GM12872 (cell line): ENCODE data around the gene CRAMP1.

ENCODE experiments used
- TF ChIP-seq, protein P1 (sequence below): IDR thresholded peaks from 3 replicates; pipeline ENCODE4 v1.5.1; 2011; ENCODE audit warnings: low read depth, mild to moderate bottlenecking, low read length, moderate library complexity; ENCODE audit not compliant: insufficient read depth

CRAMP1 gene

DNA sequence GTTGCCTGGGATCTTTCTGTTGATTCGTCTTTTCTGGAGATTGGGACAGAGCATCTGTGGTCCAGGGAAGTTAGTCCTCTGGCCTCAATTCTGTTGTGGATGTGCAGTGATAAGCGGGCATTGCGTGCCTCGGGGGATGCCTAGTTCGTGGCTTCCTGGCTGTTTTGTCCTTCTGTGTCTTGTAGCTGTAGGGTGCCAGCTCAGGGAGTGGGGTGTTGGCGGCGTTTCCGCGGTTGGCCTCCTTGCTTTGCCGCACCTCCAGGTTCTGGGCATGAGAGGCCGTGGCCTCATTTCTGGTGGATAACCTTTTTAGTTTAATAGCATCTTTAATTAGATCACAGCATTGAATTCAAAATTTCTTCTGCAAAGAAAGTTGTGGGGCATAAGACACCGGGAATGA is 64.5 kb downstream of the CRAMP1 start:
- TF ChIP-seq, protein P1, sequence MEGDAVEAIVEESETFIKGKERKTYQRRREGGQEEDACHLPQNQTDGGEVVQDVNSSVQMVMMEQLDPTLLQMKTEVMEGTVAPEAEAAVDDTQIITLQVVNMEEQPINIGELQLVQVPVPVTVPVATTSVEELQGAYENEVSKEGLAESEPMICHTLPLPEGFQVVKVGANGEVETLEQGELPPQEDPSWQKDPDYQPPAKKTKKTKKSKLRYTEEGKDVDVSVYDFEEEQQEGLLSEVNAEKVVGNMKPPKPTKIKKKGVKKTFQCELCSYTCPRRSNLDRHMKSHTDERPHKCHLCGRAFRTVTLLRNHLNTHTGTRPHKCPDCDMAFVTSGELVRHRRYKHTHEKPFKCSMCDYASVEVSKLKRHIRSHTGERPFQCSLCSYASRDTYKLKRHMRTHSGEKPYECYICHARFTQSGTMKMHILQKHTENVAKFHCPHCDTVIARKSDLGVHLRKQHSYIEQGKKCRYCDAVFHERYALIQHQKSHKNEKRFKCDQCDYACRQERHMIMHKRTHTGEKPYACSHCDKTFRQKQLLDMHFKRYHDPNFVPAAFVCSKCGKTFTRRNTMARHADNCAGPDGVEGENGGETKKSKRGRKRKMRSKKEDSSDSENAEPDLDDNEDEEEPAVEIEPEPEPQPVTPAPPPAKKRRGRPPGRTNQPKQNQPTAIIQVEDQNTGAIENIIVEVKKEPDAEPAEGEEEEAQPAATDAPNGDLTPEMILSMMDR, result no peak

DNA sequence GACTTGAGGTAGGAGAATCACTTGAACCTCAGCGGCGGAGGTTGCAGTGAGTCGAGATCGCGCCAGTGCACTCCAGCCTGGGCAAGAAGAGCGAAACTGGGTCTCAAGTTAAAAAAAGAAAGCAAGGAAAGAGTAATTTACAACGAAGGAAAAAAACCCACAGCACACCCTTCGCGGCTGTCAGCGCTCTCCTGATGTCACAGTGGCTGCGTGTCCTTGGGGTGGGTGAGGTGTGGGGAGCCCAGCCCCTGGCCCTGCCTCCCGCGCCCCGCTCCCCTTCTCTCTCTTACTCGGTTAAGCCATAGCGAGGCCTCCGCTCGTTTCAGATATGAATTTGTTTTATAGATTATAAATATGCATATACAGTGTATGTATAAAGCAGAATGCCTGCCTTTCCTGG is 65.2 kb downstream of the CRAMP1 start:
- TF ChIP-seq, protein P1, result no peak

- TF ChIP-seq, protein P1, result no peak
These were observed 65.9 kb downstream of the CRAMP1 start, which contains the start of gene JPT2 for GRCh38 chr16:1677942-1678499. TSS of gene JPT2 (plus strand) at chr16:1678279. CDS start at chr16:1678313, 34 bp downstream.

GRCh38 chr16:1678500-1679098 is 66.4 kb downstream of the CRAMP1 start:
- TF ChIP-seq, protein P1, result no peak

DNA sequence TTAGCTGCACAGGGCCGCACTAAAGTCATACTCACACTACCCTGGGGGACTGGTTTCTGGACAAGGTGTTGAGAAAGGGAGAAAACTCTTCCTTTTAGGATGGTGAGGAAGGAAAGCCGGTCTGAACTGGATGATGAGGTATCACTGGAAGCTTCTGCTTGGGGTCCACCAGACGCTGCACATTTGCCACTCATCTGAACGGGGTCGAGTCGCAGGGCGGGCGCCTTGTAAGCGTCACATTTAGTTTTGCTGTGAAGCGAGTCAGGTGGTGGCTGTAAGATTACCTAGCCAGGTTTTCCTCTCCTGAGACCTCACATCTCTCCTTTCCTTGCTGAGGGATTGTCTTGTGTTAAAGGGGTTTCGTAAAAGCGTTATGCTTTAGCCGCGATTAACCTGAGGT is 68.2 kb downstream of the CRAMP1 start:
- TF ChIP-seq, protein P1, result no peak

DNA sequence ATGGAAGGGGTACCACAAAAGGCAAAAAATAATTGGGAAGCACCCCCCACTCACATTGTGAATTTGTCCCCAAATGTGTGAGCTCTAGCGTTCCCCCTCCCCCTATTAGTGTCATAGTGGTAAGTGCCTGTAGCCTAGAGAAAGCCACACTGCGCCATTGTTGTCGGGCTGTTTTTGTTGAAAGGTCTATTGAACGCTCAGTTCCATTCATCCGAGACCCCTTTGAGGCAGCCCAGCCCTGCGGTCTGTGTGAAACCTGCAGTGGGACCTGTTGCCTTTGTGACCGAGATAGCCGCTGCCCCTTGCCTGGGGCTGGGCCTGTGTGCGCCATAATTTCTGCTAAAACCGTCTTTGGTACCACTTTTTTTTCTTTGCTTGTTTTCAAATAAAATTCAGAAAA is 68.9 kb downstream of the CRAMP1 start:
- TF ChIP-seq, protein P1, result no peak

DNA sequence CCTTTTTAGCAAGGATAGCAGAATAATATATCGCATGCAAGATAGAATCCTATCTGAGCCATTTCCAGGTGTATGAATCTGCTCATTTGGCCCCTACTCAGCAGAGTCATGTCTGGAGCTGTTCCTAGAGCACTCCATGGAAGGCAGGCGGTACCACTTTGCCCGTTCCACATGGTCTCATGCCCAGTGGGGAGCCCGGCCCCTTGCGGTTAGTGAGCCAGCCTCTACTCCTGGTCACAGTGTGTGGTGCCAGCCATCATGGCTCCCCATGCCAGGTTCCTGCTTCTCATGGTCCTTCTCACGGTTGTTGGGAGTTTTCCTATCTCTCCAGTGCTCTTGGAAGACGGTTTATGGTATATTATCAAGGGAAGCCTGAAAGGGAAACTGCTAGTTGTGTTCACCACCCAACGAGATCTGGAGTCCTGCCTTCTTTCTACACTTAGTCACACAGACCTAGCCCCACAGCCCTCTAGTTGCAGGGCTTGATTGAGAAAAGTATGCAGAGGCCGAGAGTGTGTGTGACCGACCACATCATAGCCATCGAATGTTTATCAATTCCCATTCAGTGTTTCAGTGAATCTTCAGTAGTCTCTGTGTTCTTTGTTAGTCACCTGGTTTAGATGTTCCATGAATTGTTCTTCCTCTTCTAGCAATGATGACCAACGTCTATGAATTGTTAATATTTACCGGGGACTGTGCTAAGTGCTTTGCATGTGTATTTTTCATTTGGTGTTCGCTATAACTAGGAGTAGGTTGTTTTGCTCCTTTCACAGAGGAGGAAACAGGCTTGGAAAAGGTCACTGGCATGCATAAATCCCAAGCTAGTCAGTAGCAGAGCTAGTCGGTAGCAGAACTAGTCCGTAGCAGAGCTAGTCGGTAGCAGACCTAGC is 75.5 kb downstream of the CRAMP1 start:
- TF ChIP-seq, protein P1, result no peak
